Measurements from ENCODE around the gene EPHB1. TPM values are rescaled to one million over a fixed set of nuclear protein-coding genes. Genes with fewer than 3 reads are reported as not detected.

Gene EPHB1
- total RNA-seq, 1 experiment from 2014 or later, result 2.8 TPM

DNA sequence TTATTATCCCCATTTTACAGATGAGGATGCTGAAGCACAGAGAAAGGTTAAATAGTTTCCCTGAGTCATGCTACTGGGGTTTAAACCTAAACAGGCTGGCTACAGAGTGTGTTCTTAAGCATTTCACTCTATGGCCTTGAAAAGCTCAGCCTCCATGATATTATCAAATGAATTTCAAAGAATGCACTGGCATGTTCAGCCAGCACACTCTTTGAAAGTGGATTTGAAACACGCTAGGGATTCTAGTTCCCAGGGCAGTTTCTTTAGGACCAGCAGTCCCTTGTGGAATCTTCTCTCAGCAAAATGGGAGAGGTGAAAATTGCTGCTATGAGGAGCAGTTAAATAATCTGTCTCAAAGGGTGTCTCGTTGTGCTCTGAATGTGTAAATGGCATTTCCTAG, 213.3 kb downstream of the EPHB1 start:
- H3K27ac ChIP-seq (ENCODE audit: insufficient read length, low read depth, low read length), result no peak overlapping the region
- H3K4me1 ChIP-seq (ENCODE audit: insufficient read depth, low read length), result no peaks in the 10 kb centered on the region
- H2BK12ac ChIP-seq (ENCODE audit: insufficient read length, low read depth, low read length), result no peak overlapping the region
- peaks cover 2% of the 10 kb centered on the region for H3K27me3 Mint-ChIP-seq (ENCODE audit: low read depth)
- H2BK15ac ChIP-seq (ENCODE audit: low read depth, low read length), result no peak overlapping the region
- H3K4me3 Mint-ChIP-seq, result no peak overlapping the region
- H3K36me3 Mint-ChIP-seq (ENCODE audit: insufficient read depth in 1 of 3, low read depth in 3 of 3), result peaks cover 6 to 18% (median 7%) of the 10 kb centered on the region in 3 experiments; a peak in 6 of 7 replicates
- no CpG with 5 or more reads among the region's 2 CpGs for WGBS (ENCODE audit: extremely low coverage, insufficient read length, low lambda C conversion rate)
- no peak overlapping the region for H3K18ac ChIP-seq (ENCODE audit: insufficient read length, low read depth, low read length)
- no peak overlapping the region for H2AFZ ChIP-seq (ENCODE audit: low read length)
- H2AK5ac ChIP-seq (ENCODE audit: insufficient read length, low read length), result no peak overlapping the region
- peaks cover 18 to 19% of the 10 kb centered on the region in 2 experiments for H3K9me3 Mint-ChIP-seq
- no peak overlapping the region for H4K5ac ChIP-seq (ENCODE audit: insufficient read length, low read depth, low read length)
- no peaks in the 10 kb centered on the region for H3K9me3 ChIP-seq (ENCODE audit: control insufficient read depth, low read depth, low read length)
- no peaks in the 10 kb centered on the region for H4K20me1 ChIP-seq (ENCODE audit: control insufficient read depth, insufficient read depth, insufficient read length)
- no peak overlapping the region for H4K8ac ChIP-seq (replicated peaks; ENCODE audit: insufficient read length, low read depth, low read length)
- H3K4ac ChIP-seq (ENCODE audit: low read depth, low read length), result no peak overlapping the region
- H3K79me1 ChIP-seq (ENCODE audit: insufficient read depth, low read depth, low read length, poor library complexity, severe bottlenecking), result no peaks in the 10 kb centered on the region
- no peaks in the 10 kb centered on the region for H3K4me1 Mint-ChIP-seq
- H3K79me2 ChIP-seq (ENCODE audit: insufficient read depth, low read length), result no peaks in the 10 kb centered on the region
- no peak overlapping the region for H3K23ac ChIP-seq (ENCODE audit: insufficient read length, low read depth, low read length)
- H2BK5ac ChIP-seq (ENCODE audit: insufficient read length, low read length), result no peak overlapping the region
- H3T11ph ChIP-seq (ENCODE audit: low read length), result no peak overlapping the region
- no peak overlapping the region for H2BK20ac ChIP-seq (ENCODE audit: low read depth, low read length, poor library complexity, severe bottlenecking)
- no peak overlapping the region for H3K56ac ChIP-seq (ENCODE audit: insufficient read length, low read depth, low read length)
- no peaks in the 10 kb centered on the region for H3K23me2 ChIP-seq (ENCODE audit: insufficient read length, low read depth, low read length, poor library complexity, severe bottlenecking)
- H3K4me2 ChIP-seq (ENCODE audit: insufficient read depth, insufficient read length, low read length), result no peak overlapping the region
- no peak overlapping the region for H3K27ac Mint-ChIP-seq
- no peak overlapping the region for H4K91ac ChIP-seq (ENCODE audit: insufficient read length, low read depth, low read length)
- DNase-seq, result no peak
- no peaks in the 10 kb centered on the region; the same call in 1 of the 2 replicates for H3K27me3 ChIP-seq (ENCODE audit: insufficient read depth, low read length)
- H3K9ac ChIP-seq (ENCODE audit: extremely low read depth, insufficient read length, low read length), result no peak overlapping the region
- H3K14ac ChIP-seq (ENCODE audit: insufficient read depth, low read length), result no peak overlapping the region
- H2BK120ac ChIP-seq (ENCODE audit: low read depth, low read length, poor library complexity, severe bottlenecking), result no peak overlapping the region
- TF ChIP-seq, protein P1, sequence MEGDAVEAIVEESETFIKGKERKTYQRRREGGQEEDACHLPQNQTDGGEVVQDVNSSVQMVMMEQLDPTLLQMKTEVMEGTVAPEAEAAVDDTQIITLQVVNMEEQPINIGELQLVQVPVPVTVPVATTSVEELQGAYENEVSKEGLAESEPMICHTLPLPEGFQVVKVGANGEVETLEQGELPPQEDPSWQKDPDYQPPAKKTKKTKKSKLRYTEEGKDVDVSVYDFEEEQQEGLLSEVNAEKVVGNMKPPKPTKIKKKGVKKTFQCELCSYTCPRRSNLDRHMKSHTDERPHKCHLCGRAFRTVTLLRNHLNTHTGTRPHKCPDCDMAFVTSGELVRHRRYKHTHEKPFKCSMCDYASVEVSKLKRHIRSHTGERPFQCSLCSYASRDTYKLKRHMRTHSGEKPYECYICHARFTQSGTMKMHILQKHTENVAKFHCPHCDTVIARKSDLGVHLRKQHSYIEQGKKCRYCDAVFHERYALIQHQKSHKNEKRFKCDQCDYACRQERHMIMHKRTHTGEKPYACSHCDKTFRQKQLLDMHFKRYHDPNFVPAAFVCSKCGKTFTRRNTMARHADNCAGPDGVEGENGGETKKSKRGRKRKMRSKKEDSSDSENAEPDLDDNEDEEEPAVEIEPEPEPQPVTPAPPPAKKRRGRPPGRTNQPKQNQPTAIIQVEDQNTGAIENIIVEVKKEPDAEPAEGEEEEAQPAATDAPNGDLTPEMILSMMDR (conservative IDR thresholded peaks at IDR 0.05), result no peak

Measured in H9 (cell line).